DMS153 treated with DMSO at 0.1 percent for 48 hours (cell line): ENCODE results near the gene CHAT.

Experiments
- DNase-seq: peaks from one replicate; lab custom pipeline; 2025; ENCODE audit not compliant: unreplicated experiment; lab: John Stamatoyannopoulos, UW

The CHAT gene

GRCh38 chr10:49613882-49614241, at the start of gene CHAT:
CHAT (plus strand) TSS chr10:49614037; CDS start chr10:49614190, 153 bp downstream.
- DNase-seq: no peak

- DNase-seq: no peak
Measured at GRCh38 chr10:49564461-49565009, 49.3 kb upstream of the CHAT start.

GRCh38 chr10:49567810-49568209, 46.0 kb upstream of the CHAT start:
- no peak for DNase-seq

GRCh38 chr10:49568235-49568634, 45.6 kb upstream of the CHAT start:
- no peak for DNase-seq

GRCh38 chr10:49569031-49569631, 44.7 kb upstream of the CHAT start:
- DNase-seq: no peak

GRCh38 chr10:49571388-49571787, 42.4 kb upstream of the CHAT start:
- peak; percentile 27 for DNase-seq

GRCh38 chr10:49572594-49573114, 41.2 kb upstream of the CHAT start:
- no peak for DNase-seq

- DNase-seq: no peak
Measured at GRCh38 chr10:49575489-49576072, 38.3 kb upstream of the CHAT start.

- no peak for DNase-seq
Measured at GRCh38 chr10:49577182-49577925, 36.5 kb upstream of the CHAT start.

- DNase-seq: no peak
Measured at GRCh38 chr10:49578392-49578791, 35.4 kb upstream of the CHAT start.

GRCh38 chr10:49579621-49580020, 34.2 kb upstream of the CHAT start:
- DNase-seq: no peak

GRCh38 chr10:49585387-49585786, 28.4 kb upstream of the CHAT start:
- DNase-seq: no peak

GRCh38 chr10:49587981-49588380, 25.9 kb upstream of the CHAT start:
- no peak for DNase-seq

GRCh38 chr10:49592726-49593563, 20.9 kb upstream of the CHAT start:
- peak; percentile 42 for DNase-seq

- DNase-seq: no peak
Measured at GRCh38 chr10:49593564-49593875, 20.3 kb upstream of the CHAT start.

GRCh38 chr10:49593998-49594397, 19.8 kb upstream of the CHAT start:
- DNase-seq: no peak

- peak; percentile 21 for DNase-seq
Measured at GRCh38 chr10:49594594-49594993, 19.2 kb upstream of the CHAT start.

- no peak for DNase-seq
Measured at GRCh38 chr10:49595003-49595712, 18.7 kb upstream of the CHAT start.

GRCh38 chr10:49595713-49596492, 17.9 kb upstream of the CHAT start:
- no peak for DNase-seq

GRCh38 chr10:49596493-49596809, 17.4 kb upstream of the CHAT start:
- no peak for DNase-seq
